ENCODE data around the gene THOC7. TPM values are rescaled to one million over a fixed set of nuclear protein-coding genes. Genes with fewer than 3 reads are reported as not detected.
A peak's percentile ranks its signal among the peaks of the same experiment; 100 is the strongest.

THOC7 gene
- 178 TPM for polyA plus RNA-seq (2012; ENCODE audit: missing spikeins)

GRCh38 chr3:63863150-63864007 is at the start of gene THOC7, which contains the start of gene ATXN7:
THOC7 (minus strand) TSS chr3:63863805; CDS start chr3:63863790, 15 bp downstream.
ATXN7 (plus strand) TSS chr3:63863867; CDS start chr3:63912599, 48,732 bp downstream.
- DNase-seq (ENCODE audit: insufficient read length) (peak; percentile 51), FAIRE-seq (no peak)
- TF ChIP-seq TAF1 (IDR thresholded peaks at IDR 0.05; ENCODE audit: borderline replicate concordance, low read depth, low read length) (no peak), POLR2A (IDR thresholded peaks at IDR 0.05; ENCODE audit: low read depth, low read length) (peak; percentile 52; the same call in 1 of the 2 replicates)

GRCh38 chr3:63912768-63913588 is 49.4 kb upstream of the THOC7 start:
- TF ChIP-seq TAF1 (IDR thresholded peaks at IDR 0.05; ENCODE audit: borderline replicate concordance, low read depth, low read length): peak; percentile 33; the same call in 1 of the 2 replicates
- no peak for TF ChIP-seq POLR2AphosphoS5 (IDR thresholded peaks at IDR 0.05; ENCODE audit: low read depth, low read length)
- no peak for TF ChIP-seq POLR2A (IDR thresholded peaks at IDR 0.05; ENCODE audit: low read depth, low read length)
- FAIRE-seq (no peak), DNase-seq (ENCODE audit: insufficient read length) (no peak)

- DNase-seq (ENCODE audit: insufficient read length) (peak; percentile 73), FAIRE-seq (peak; percentile 84)
- TF ChIP-seq TAF1 (IDR thresholded peaks at IDR 0.05; ENCODE audit: borderline replicate concordance, low read depth, low read length) (no peak), POLR2AphosphoS5 (IDR thresholded peaks at IDR 0.05; ENCODE audit: low read depth, low read length) (peak; percentile 31; the same call in 1 of the 2 replicates), POLR2A (IDR thresholded peaks at IDR 0.05; ENCODE audit: low read depth, low read length) (peak; percentile 72; the same call in 1 of the 2 replicates)
These were observed 48.5 kb upstream of the THOC7 start, which contains the start of gene SCAANT1 for GRCh38 chr3:63911873-63912767. SCAANT1 (minus strand) TSS chr3:63912383.

GRCh38 chr3:63911509-63911872 is 47.9 kb upstream of the THOC7 start:
- FAIRE-seq (no peak), DNase-seq (ENCODE audit: insufficient read length) (no peak)
- 0 out of 2 replicates have a peak, but pooled peaks have one; percentile 16 for TF ChIP-seq TAF1 (IDR thresholded peaks at IDR 0.05; ENCODE audit: borderline replicate concordance, low read depth, low read length)
- TF ChIP-seq POLR2A (IDR thresholded peaks at IDR 0.05; ENCODE audit: low read depth, low read length): no peak
- TF ChIP-seq POLR2AphosphoS5 (IDR thresholded peaks at IDR 0.05; ENCODE audit: low read depth, low read length): no peak; the same call in 1 of the 2 replicates

GRCh38 chr3:63910891-63911290 is 47.3 kb upstream of the THOC7 start:
- TF ChIP-seq POLR2A (IDR thresholded peaks at IDR 0.05; ENCODE audit: low read depth, low read length): no peak
- no peak for TF ChIP-seq POLR2AphosphoS5 (IDR thresholded peaks at IDR 0.05; ENCODE audit: low read depth, low read length)
- TF ChIP-seq TAF1 (IDR thresholded peaks at IDR 0.05; ENCODE audit: borderline replicate concordance, low read depth, low read length): no peak
- peak; percentile 30 for FAIRE-seq
- DNase-seq (ENCODE audit: insufficient read length): no peak

- TF ChIP-seq TAF1 (IDR thresholded peaks at IDR 0.05; ENCODE audit: borderline replicate concordance, low read depth, low read length): no peak
- TF ChIP-seq POLR2A (IDR thresholded peaks at IDR 0.05; ENCODE audit: low read depth, low read length): no peak
- no peak for TF ChIP-seq POLR2AphosphoS5 (IDR thresholded peaks at IDR 0.05; ENCODE audit: low read depth, low read length)
- FAIRE-seq (no peak), DNase-seq (ENCODE audit: insufficient read length) (no peak)
These were observed 46.4 kb upstream of the THOC7 start for GRCh38 chr3:63910001-63910400.

GRCh38 chr3:63909431-63909830 is 45.8 kb upstream of the THOC7 start:
- no peak for TF ChIP-seq POLR2AphosphoS5 (IDR thresholded peaks at IDR 0.05; ENCODE audit: low read depth, low read length)
- no peak for TF ChIP-seq TAF1 (IDR thresholded peaks at IDR 0.05; ENCODE audit: borderline replicate concordance, low read depth, low read length)
- no peak for TF ChIP-seq POLR2A (IDR thresholded peaks at IDR 0.05; ENCODE audit: low read depth, low read length)
- DNase-seq (ENCODE audit: insufficient read length) (no peak), FAIRE-seq (no peak)

GRCh38 chr3:63908776-63909175 is 45.2 kb upstream of the THOC7 start:
- FAIRE-seq (no peak), DNase-seq (ENCODE audit: insufficient read length) (no peak)
- no peak for TF ChIP-seq POLR2A (IDR thresholded peaks at IDR 0.05; ENCODE audit: low read depth, low read length)
- TF ChIP-seq TAF1 (IDR thresholded peaks at IDR 0.05; ENCODE audit: borderline replicate concordance, low read depth, low read length): no peak
- no peak for TF ChIP-seq POLR2AphosphoS5 (IDR thresholded peaks at IDR 0.05; ENCODE audit: low read depth, low read length)

GRCh38 chr3:63908081-63908736 is 44.6 kb upstream of the THOC7 start:
- FAIRE-seq: no peak
- TF ChIP-seq POLR2AphosphoS5 (IDR thresholded peaks at IDR 0.05; ENCODE audit: low read depth, low read length) (no peak), TAF1 (IDR thresholded peaks at IDR 0.05; ENCODE audit: borderline replicate concordance, low read depth, low read length) (no peak), POLR2A (IDR thresholded peaks at IDR 0.05; ENCODE audit: low read depth, low read length) (no peak)

More at GRCh38 chr3:63908081-63908736, 44.6 kb upstream of the THOC7 start:
- no peak for DNase-seq (ENCODE audit: insufficient read length)

Data from GM12892 (cell line).